Measurements from ENCODE around the gene LRP1B.

DNA sequence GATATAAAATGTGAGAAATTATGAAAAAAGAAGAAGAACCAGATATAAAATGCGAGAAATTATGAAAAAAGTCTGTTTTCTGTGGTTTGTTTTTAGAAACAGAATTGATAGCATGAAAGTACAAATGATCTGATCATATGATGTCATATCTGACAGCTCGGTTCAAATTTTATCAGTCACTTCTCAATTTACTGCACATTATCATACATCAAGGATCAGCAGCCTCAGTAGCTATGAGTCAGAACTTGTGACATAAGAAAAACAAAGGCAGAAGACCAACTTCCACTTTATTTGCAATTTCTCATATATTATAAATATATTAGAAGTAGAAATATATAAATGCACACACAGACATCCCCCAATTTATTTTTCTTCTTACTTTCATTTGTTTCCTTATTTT is 634.0 kb downstream of the LRP1B start:
- TF ChIP-seq POLR2A (IDR thresholded peaks at IDR 0.05): no peak
- TF ChIP-seq, protein P1, sequence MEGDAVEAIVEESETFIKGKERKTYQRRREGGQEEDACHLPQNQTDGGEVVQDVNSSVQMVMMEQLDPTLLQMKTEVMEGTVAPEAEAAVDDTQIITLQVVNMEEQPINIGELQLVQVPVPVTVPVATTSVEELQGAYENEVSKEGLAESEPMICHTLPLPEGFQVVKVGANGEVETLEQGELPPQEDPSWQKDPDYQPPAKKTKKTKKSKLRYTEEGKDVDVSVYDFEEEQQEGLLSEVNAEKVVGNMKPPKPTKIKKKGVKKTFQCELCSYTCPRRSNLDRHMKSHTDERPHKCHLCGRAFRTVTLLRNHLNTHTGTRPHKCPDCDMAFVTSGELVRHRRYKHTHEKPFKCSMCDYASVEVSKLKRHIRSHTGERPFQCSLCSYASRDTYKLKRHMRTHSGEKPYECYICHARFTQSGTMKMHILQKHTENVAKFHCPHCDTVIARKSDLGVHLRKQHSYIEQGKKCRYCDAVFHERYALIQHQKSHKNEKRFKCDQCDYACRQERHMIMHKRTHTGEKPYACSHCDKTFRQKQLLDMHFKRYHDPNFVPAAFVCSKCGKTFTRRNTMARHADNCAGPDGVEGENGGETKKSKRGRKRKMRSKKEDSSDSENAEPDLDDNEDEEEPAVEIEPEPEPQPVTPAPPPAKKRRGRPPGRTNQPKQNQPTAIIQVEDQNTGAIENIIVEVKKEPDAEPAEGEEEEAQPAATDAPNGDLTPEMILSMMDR (IDR thresholded peaks at IDR 0.05): no peak
